SK-N-SH (cell line): ENCODE results near the gene SRR.

Experiments used
- CTCF ChIP-seq: fragments of 200-600 bp; sonication (generic); IDR thresholded peaks from 2 replicates; pipeline ENCODE4 v1.6.1; 2017; ENCODE audit warnings: antibody characterized with exemption, mild to moderate bottlenecking, moderate library complexity
- EZH2phosphoT487 ChIP-seq: fragments of 200-600 bp; sonication (generic); IDR thresholded peaks from 2 replicates; pipeline ENCODE4 v1.6.1; 2017; ENCODE audit warnings: low read depth, mixed run types, mild to moderate bottlenecking, antibody characterized with exemption, moderate library complexity, borderline replicate concordance
- FOSL2 ChIP-seq: IDR thresholded peaks from 2 replicates; pipeline ENCODE4 v1.4.0; 2012; ENCODE audit warnings: low read depth, mild to moderate bottlenecking, moderate library complexity, borderline replicate concordance
- JUND ChIP-seq: IDR thresholded peaks from 2 replicates; pipeline ENCODE4 v1.4.0; 2012
- MAX ChIP-seq: IDR thresholded peaks from 2 replicates; pipeline ENCODE4 v1.4.0; 2012; ENCODE audit warnings: low read depth
- PBX3 ChIP-seq: IDR thresholded peaks from 2 replicates; pipeline ENCODE4; 2012
- POLR2AphosphoS5 ChIP-seq: IDR thresholded peaks from 2 replicates; pipeline ENCODE4 v1.6.1; 2012; ENCODE audit warnings: low read depth, low read length
- RAD21 ChIP-seq: IDR thresholded peaks from 2 replicates; pipeline ENCODE4 v1.6.1; 2012; ENCODE audit warnings: mild to moderate bottlenecking, low read length
- REST ChIP-seq: IDR thresholded peaks from 2 replicates; pipeline ENCODE4 v1.6.1; 2012; ENCODE audit warnings: mild to moderate bottlenecking, low read depth, low read length, moderate library complexity
- TCF12 ChIP-seq: IDR thresholded peaks from 2 replicates; pipeline ENCODE4 v1.4.0; 2012
- USF1 ChIP-seq: IDR thresholded peaks from 2 replicates; pipeline ENCODE4 v1.4.0; 2012; ENCODE audit warnings: low read depth, borderline replicate concordance
- USF2 ChIP-seq: fragments of 150-350 bp; IDR thresholded peaks from 2 replicates; pipeline ENCODE4 v1.6.1; 2017; ENCODE audit warnings: antibody characterized with exemption, low read length, low read depth, borderline replicate concordance
- YY1 ChIP-seq: IDR thresholded peaks from 2 replicates; pipeline ENCODE4 v1.4.0; 2012; ENCODE audit warnings: low read depth, mild to moderate bottlenecking

GRCh38 chr17:2279707-2280106 lies 24.0 kb upstream of the SRR start:
- TF ChIP-seq RAD21 (no peak), FOSL2 (no peak), USF2 (no peak), CTCF (no peak), YY1 (no peak), TCF12 (no peak), JUND (no peak), REST (no peak), PBX3 (no peak), EZH2phosphoT487 (no peak), POLR2AphosphoS5 (no peak), USF1 (no peak), MAX (no peak)
